ENCODE data around the gene NASP. TPM values are rescaled to one million over a fixed set of nuclear protein-coding genes. Genes with fewer than 3 reads are reported as not detected.

NASP gene
- total and polyA plus RNA-seq, 2 of the 13 experiments (the other 11 are each of a cell fraction or from before 2014, with no cell fraction given): 132 to 256 TPM

GRCh38 chr1:45666836-45667235, 83.0 kb downstream of the NASP start:
- H3K27ac ChIP-seq (ENCODE audit: extremely low read length, insufficient read depth, low read length): no peak overlapping the region
- ChIA-PET CTCF (ENCODE audit: low intra/inter-chr PET ratio, low total read pairs) (no interaction called here), POLR2A (interaction anchor here (1.6 kb wide), 1 partner anchor 20 kb away, joined by 3 read pairs; no protein-coding TSS in a partner anchor)
- in situ Hi-C loops (cut with HindIII; ENCODE audit: extremely low pct_ligation_motif_present, low pct_unique_long_range_greater_than_20kb) (no loop called here), intact Hi-C loops (cut with micrococcal nuclease; ENCODE audit: unreplicated experiment) (no loop called here)
- ATAC-seq: no peak
- peaks cover 0 to 7% of the 10 kb centered on the region in 2 experiments; a peak in 1 of 5 replicates for H3K36me3 ChIP-seq (replicated peaks in 1 of 2; ENCODE audit: control insufficient read depth in 1 of 2, insufficient read depth in 2 of 2, low read length in 2 of 2)
- peaks cover 89% of the 10 kb centered on the region for H4K20me1 ChIP-seq (ENCODE audit: insufficient read depth, low read length)
- no peak overlapping the region for H3K4me3 ChIP-seq (replicated peaks in 1 of 3; ENCODE audit: insufficient read depth in 1 of 3, low read depth in 2 of 3, low read length in 3 of 3)
- no peak overlapping the region for H3K9ac ChIP-seq (ENCODE audit: insufficient read depth, low read depth, low read length)
- DNase-seq (ENCODE audit: low spot score): no peak
- H2AFZ ChIP-seq (ENCODE audit: low read length): no peak overlapping the region
- no peaks in the 10 kb centered on the region for H3K27me3 ChIP-seq (ENCODE audit: control insufficient read depth in 1 of 2, insufficient read depth in 2 of 2, low read length in 2 of 2)
- no peaks in the 10 kb centered on the region for H3K9me3 ChIP-seq (ENCODE audit: low read length)
- peaks cover 24% of the 10 kb centered on the region for H3K4me1 ChIP-seq (ENCODE audit: insufficient read depth, low read length)
- no TSS peak for BruUV-seq (replicated peaks)
- H3K4me2 ChIP-seq (ENCODE audit: low read depth, low read length): no peak overlapping the region
- H3K79me2 ChIP-seq (ENCODE audit: insufficient read depth, low read length): peaks cover 96% of the 10 kb centered on the region
- WGBS (ENCODE audit: low lambda C conversion rate): 97% methylated on average over 2 of the region's 2 CpGs
- no peak for FAIRE-seq
- no peak for TF ChIP-seq CENPBD1 (CRISPR knock-in tag; IDR thresholded peaks at IDR 0.05; ENCODE audit: borderline replicate concordance, low read depth)
- TF ChIP-seq ZNF562 (CRISPR knock-in tag; IDR thresholded peaks at IDR 0.05; ENCODE audit: borderline replicate concordance): no peak
- no peak for TF ChIP-seq ZBTB39 (CRISPR knock-in tag; IDR thresholded peaks at IDR 0.05)
- no peak for TF ChIP-seq SAFB2 (CRISPR knock-in tag; IDR thresholded peaks at IDR 0.05; ENCODE audit: borderline replicate concordance, low read depth)
- TF ChIP-seq NR2F1 (CRISPR knock-in tag; IDR thresholded peaks at IDR 0.05): no peak

Data from HepG2 (cell line).